ENCODE measurements around the gene ARID4A. TPM values are rescaled to one million over a fixed set of nuclear protein-coding genes. Genes with fewer than 3 reads are reported as not detected.

The ARID4A gene
- total and polyA plus RNA-seq, 2 of the 13 experiments (the other 11 are each of a cell fraction or from before 2014, with no cell fraction given), result 7.2 to 9.7 TPM

GRCh38 chr14:58395562-58395811, 97.1 kb downstream of the ARID4A start (continued):
- no peak for TF ChIP-seq TCF7 (IDR thresholded peaks at IDR 0.05; ENCODE audit: low read depth)
- no peak; the same call in 1 of the 2 replicates for TF ChIP-seq ZMAT3 (CRISPR knock-in tag; conservative IDR thresholded peaks at IDR 0.05)
- no peak for TF ChIP-seq ZNF691 (CRISPR knock-in tag; IDR thresholded peaks at IDR 0.05; ENCODE audit: borderline replicate concordance, low read depth)
- TF ChIP-seq ZNF572 (CRISPR knock-in tag; IDR thresholded peaks at IDR 0.05), result no peak
- no peak for TF ChIP-seq ZFP36L2 (CRISPR knock-in tag; IDR thresholded peaks at IDR 0.05)
- peak; percentile 53; the same call in 1 of the 2 replicates for TF ChIP-seq GLI4 (CRISPR knock-in tag; IDR thresholded peaks at IDR 0.05; ENCODE audit: borderline replicate concordance)
- no peak for TF ChIP-seq ZNF230 (CRISPR knock-in tag; IDR thresholded peaks at IDR 0.05)
- TF ChIP-seq ZNF749 (CRISPR knock-in tag; IDR thresholded peaks at IDR 0.05; ENCODE audit: borderline replicate concordance), result no peak
- no peak for TF ChIP-seq SIN3B (IDR thresholded peaks at IDR 0.05; ENCODE audit: low read length)
- TF ChIP-seq ZNF7 (CRISPR knock-in tag; IDR thresholded peaks at IDR 0.05), result no peak
- TF ChIP-seq NAIF1 (CRISPR knock-in tag; IDR thresholded peaks at IDR 0.05; ENCODE audit: borderline replicate concordance), result no peak
- no peak for TF ChIP-seq SMYD3 (CRISPR knock-in tag; IDR thresholded peaks at IDR 0.05)
- no peak for TF ChIP-seq ZNF678 (CRISPR knock-in tag; IDR thresholded peaks at IDR 0.05)
- 0 out of 2 replicates have a peak, but pooled peaks have one; percentile 56 for TF ChIP-seq ZNF274 (CRISPR knock-in tag; IDR thresholded peaks at IDR 0.05)
- TF ChIP-seq FOXA1 (IDR thresholded peaks at IDR 0.05), result no peak
- TF ChIP-seq FOXA1 (CRISPR knock-in tag; IDR thresholded peaks at IDR 0.05), result no peak
- TF ChIP-seq ZNF256 (CRISPR knock-in tag; conservative IDR thresholded peaks at IDR 0.05), result no peak
- TF ChIP-seq ZBTB2 (CRISPR knock-in tag; IDR thresholded peaks at IDR 0.05; ENCODE audit: low read depth), result no peak
- 0 out of 2 replicates have a peak, but pooled peaks have one; percentile 16 for TF ChIP-seq ZNF225 (CRISPR knock-in tag; IDR thresholded peaks at IDR 0.05)
- 0 out of 2 replicates have a peak, but pooled peaks have one; percentile 33 for TF ChIP-seq DMAP1 (CRISPR knock-in tag; IDR thresholded peaks at IDR 0.05)
- TF ChIP-seq RNF2 (conservative IDR thresholded peaks at IDR 0.05; ENCODE audit: low read depth), result no peak
- no peak for TF ChIP-seq PRDM15 (CRISPR knock-in tag; IDR thresholded peaks at IDR 0.05)
- no peak for TF ChIP-seq RFX1 (IDR thresholded peaks at IDR 0.05)
- no peak for TF ChIP-seq ZNF841 (CRISPR knock-in tag; IDR thresholded peaks at IDR 0.05; ENCODE audit: borderline replicate concordance)
- no peak for TF ChIP-seq GFI1 (CRISPR knock-in tag; IDR thresholded peaks at IDR 0.05; ENCODE audit: borderline replicate concordance)
- TF ChIP-seq ASH2L (IDR thresholded peaks at IDR 0.05; ENCODE audit: insufficient read length, low read depth, low read length), result peak; percentile 90
- no peak for TF ChIP-seq DNMT1 (CRISPR knock-in tag; IDR thresholded peaks at IDR 0.05)
- TF ChIP-seq PHF21A (CRISPR knock-in tag; IDR thresholded peaks at IDR 0.05), result peak; percentile 60; the same call in 1 of the 2 replicates
- no peak for TF ChIP-seq ZNF460 (CRISPR knock-in tag; IDR thresholded peaks at IDR 0.05; ENCODE audit: borderline replicate concordance)
- TF ChIP-seq TCF12 (IDR thresholded peaks at IDR 0.05), result no peak
- TF ChIP-seq TCF12 (CRISPR knock-in tag; IDR thresholded peaks at IDR 0.05), result no peak

Measured in HepG2 (cell line).